ENCODE results near the gene GIMAP5. TPM values are rescaled to one million over a fixed set of nuclear protein-coding genes. Genes with fewer than 3 reads are reported as not detected.

The GIMAP5 gene
- total RNA-seq, 5 donors from 2014 or later (not counting 1 experiment from before 2014, with no cell fraction given), result 82.8 to 271 (median 248) TPM

DNA sequence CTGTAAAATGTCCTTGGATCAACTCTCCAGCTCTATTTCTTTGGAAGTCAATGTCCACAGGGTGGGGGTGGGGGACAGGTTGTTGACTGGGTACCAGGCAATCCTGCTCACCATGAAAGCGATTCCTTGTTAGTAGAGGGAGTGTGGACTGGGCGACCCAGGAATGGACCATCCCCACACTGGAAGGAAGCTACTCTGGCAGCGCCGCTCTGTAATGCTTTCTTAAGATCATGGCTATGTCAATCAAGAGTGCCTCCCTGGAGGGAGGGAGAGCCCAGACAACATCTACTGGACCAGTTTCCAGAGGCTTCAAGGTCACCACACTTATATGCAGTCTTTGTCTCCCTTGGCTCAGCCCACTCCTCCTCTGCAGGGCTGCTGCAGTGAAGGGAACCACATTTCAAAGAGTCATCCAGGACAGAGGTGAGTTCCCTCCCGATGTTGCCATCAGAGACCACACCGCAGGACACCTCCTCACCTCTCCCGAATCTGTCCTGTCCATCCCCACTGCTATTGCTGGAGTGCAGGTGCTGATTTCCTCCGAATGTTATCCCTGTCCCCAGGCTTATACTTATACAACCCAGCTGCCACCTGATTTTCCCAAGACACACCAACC is 6.9 kb downstream of the GIMAP5 start:
- DNase-seq (peak in 1 of 35 experiments; percentile 29), ATAC-seq (replicated peaks in 1 of 4) (peak in 2 of 4 experiments; percentile 5 to 7)
- POLR2A ChIA-PET, result interaction anchor here in 1 of 2 donors (0.6 to 0.7 kb wide), 4 partner anchors 72 to 1325 kb away, joined by 3 to 11 read pairs (median 8); no protein-coding TSS in a partner anchor
- H3K4me3 ChIP-seq (ENCODE audit: control insufficient read depth in 1 of 2, extremely low read depth in 1 of 2, low read length in 1 of 2), result peak overlapping the region; percentile 59 to 66
- Mint-ChIP-seq H3K4me1 (peaks cover 88 to 98% (median 90%) of the 10 kb centered on the region in 3 donors), H3K27ac (peak overlapping the region; percentile 94 to 99), H3K9me3 (no peaks in the 10 kb centered on the region), H3K27me3 (no peaks in the 10 kb centered on the region), H3K36me3 (peaks cover 67% of the 10 kb centered on the region), H3K4me3 (peak overlapping the region; percentile 93 to 99 (median 93))
- WGBS (ENCODE audit: insufficient coverage), result 48% methylated on average over 6 of the region's 8 CpGs
- peak overlapping the region; percentile 62 for H3K27ac ChIP-seq (ENCODE audit: low read length)
- CTCF ChIA-PET, result interaction anchor here (0.6 to 1.4 kb wide), 13 partner anchors 9 to 1482 kb away, joined by 3 to 10 read pairs (median 3); partner anchors contain the start of genes GIMAP2 (in 1 of the 2) and ZNF783 (in 1 of the 2)
- H3K4me1 ChIP-seq (ENCODE audit: control insufficient read depth in 1 of 2, extremely low read depth in 1 of 2, insufficient read depth in 2 of 2, low read length in 2 of 2), result peaks cover 73 to 79% of the 10 kb centered on the region in 2 experiments
- H3K36me3 ChIP-seq (ENCODE audit: control insufficient read depth in 2 of 2, extremely low read depth in 1 of 2, insufficient read depth in 1 of 2, low read length in 1 of 2), result peaks cover 18 to 58% of the 10 kb centered on the region in 2 donors
- H3K27me3 ChIP-seq (replicated peaks in 1 of 2; ENCODE audit: control insufficient read depth in 2 of 2, extremely low read depth in 1 of 2, insufficient read depth in 2 of 2, low read length in 1 of 2), result no peaks in the 10 kb centered on the region
- H3K9me3 ChIP-seq, result no peaks in the 10 kb centered on the region

DNA sequence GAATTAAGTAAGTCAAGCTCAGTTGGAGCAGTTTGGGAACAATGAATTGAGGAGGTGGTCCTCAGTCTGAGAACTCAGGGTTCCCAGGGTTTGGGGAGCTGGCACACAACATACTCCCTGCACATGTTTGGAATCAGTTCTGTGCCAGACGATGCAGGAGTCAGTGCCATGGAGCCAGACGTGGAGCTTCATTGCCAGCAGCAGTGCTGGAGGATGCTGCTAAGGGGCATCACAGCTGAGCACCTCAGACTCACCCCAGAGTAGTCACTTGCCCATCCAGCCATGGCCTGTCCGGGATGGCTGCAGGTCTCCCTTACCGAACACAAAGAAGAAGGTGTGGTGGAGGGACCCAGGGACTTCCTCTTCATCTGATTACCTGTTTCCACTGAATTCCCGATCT is 7.9 kb downstream of the GIMAP5 start:
- Histone ChIP-seq H3K4me3 (ENCODE audit: control insufficient read depth in 1 of 2, extremely low read depth in 1 of 2, low read length in 1 of 2) (peak overlapping the region; percentile 32 to 59), H3K27me3 (replicated peaks in 1 of 2; ENCODE audit: control insufficient read depth in 2 of 2, extremely low read depth in 1 of 2, insufficient read depth in 2 of 2, low read length in 1 of 2) (no peaks in the 10 kb centered on the region), H3K9me3 (no peaks in the 10 kb centered on the region), H3K36me3 (ENCODE audit: control insufficient read depth in 2 of 2, extremely low read depth in 1 of 2, insufficient read depth in 1 of 2, low read length in 1 of 2) (peaks cover 18 to 56% of the 10 kb centered on the region in 2 donors), H3K27ac (ENCODE audit: low read length) (peak overlapping the region; percentile 62), H3K4me1 (ENCODE audit: control insufficient read depth in 1 of 2, extremely low read depth in 1 of 2, insufficient read depth in 2 of 2, low read length in 2 of 2) (peaks cover 76 to 85% of the 10 kb centered on the region in 2 experiments)
- WGBS (ENCODE audit: insufficient coverage), result 26% methylated on average over 4 of the region's 5 CpGs
- Mint-ChIP-seq H3K4me1 (peaks cover 97 to 98% (median 97%) of the 10 kb centered on the region in 3 donors), H3K27ac (peak overlapping the region; percentile 94 to 99), H3K9me3 (no peaks in the 10 kb centered on the region), H3K36me3 (peaks cover 59% of the 10 kb centered on the region), H3K27me3 (no peaks in the 10 kb centered on the region), H3K4me3 (peak overlapping the region; percentile 93 to 99 (median 93))
- ATAC-seq (replicated peaks in 1 of 4) (peak in 2 of 4 experiments; percentile 3 to 5), DNase-seq (no peak)
- ChIA-PET POLR2A (interaction anchor here in 1 of 2 donors (0.6 kb wide), 1 partner anchor 60 kb away, joined by 3 read pairs; the partner anchor contains the start of gene GIMAP2), CTCF (interaction anchor here in 1 of 2 donors (0.6 to 1.2 kb wide), 5 partner anchors 10 to 1618 kb away, joined by 3 to 8 read pairs (median 3); partner anchors contain the start of genes GIMAP2 and ZNF783)

DNA sequence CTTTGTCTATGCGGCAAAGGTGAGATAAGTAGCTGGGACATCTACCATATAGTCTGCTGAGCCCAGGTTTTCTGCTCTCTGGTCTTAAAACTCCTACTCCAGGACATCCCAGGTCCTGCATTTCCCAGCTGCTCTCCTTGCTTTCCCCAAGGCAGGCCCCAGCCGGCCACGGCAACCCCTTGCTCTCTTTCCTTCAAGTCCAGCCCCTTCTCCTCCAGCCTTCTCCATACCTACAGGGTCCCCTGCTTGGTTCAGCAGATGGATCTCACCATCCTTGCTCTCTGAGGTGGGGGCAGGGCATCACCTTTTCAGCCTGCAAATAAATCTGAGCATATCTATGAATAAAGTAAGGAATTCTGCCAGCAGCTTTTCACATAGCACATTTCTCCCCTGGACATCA is 8.7 kb downstream of the GIMAP5 start:
- ChIA-PET POLR2A (no interaction called here), CTCF (interaction anchor here in 1 of 2 donors (0.6 to 1.3 kb wide), 3 partner anchors 10 to 297 kb away, joined by 3 to 9 read pairs (median 5); no protein-coding TSS in a partner anchor)
- peak overlapping the region; percentile 94 to 99 for H3K27ac Mint-ChIP-seq
- 87% methylated on average over 2 of the region's 3 CpGs for WGBS (ENCODE audit: insufficient coverage)
- Histone ChIP-seq H3K36me3 (ENCODE audit: control insufficient read depth in 2 of 2, extremely low read depth in 1 of 2, insufficient read depth in 1 of 2, low read length in 1 of 2) (peaks cover 18 to 48% of the 10 kb centered on the region in 2 donors), H3K4me3 (ENCODE audit: control insufficient read depth in 1 of 2, extremely low read depth in 1 of 2, low read length in 1 of 2) (peak overlapping the region; percentile 6 to 14), H3K4me1 (ENCODE audit: control insufficient read depth in 1 of 2, extremely low read depth in 1 of 2, insufficient read depth in 2 of 2, low read length in 2 of 2) (peaks cover 74 to 88% of the 10 kb centered on the region in 2 experiments), H3K27me3 (replicated peaks in 1 of 2; ENCODE audit: control insufficient read depth in 2 of 2, extremely low read depth in 1 of 2, insufficient read depth in 2 of 2, low read length in 1 of 2) (no peaks in the 10 kb centered on the region), H3K27ac (ENCODE audit: low read length) (peak overlapping the region; percentile 62), H3K9me3 (no peaks in the 10 kb centered on the region)
- peaks cover 51% of the 10 kb centered on the region for H3K36me3 Mint-ChIP-seq
- peak in 1 of 4 experiments; percentile 1 for ATAC-seq (replicated peaks in 1 of 4)
- H3K4me1 Mint-ChIP-seq, result peaks cover 97 to 99% (median 98%) of the 10 kb centered on the region in 3 donors
- H3K4me3 Mint-ChIP-seq, result peak overlapping the region; percentile 93 to 99 (median 93)
- no peaks in the 10 kb centered on the region for H3K27me3 Mint-ChIP-seq
- peak in 1 of 35 experiments; percentile 14 for DNase-seq
- no peaks in the 10 kb centered on the region for H3K9me3 Mint-ChIP-seq

DNA sequence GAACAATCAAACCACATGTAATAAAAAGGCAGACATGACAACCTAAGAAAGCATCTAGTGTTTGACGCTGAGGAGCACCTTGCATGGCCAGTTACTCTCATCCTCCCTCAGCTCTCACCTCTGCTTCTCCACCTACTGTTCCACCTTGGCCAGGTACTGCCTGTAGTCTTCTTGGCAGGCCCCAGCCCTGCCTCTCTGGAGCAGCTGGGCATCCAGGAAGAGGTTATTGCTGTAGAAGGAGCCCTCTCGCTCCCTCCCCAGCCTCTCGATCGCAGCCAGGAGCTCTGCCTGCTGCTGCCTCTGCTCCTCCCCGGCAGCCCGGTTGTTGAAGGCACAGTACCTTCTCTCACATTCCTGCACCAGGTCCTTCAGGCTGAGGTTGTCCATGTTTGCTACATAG is 9.7 kb downstream of the GIMAP5 start:
- ChIA-PET POLR2A (no interaction called here), CTCF (interaction anchor here in 1 of 2 donors (0.7 to 1.3 kb wide), 3 partner anchors 9 to 298 kb away, joined by 3 to 5 read pairs (median 3); no protein-coding TSS in a partner anchor)
- DNase-seq (peak in 1 of 35 experiments; percentile 49), ATAC-seq (replicated peaks in 1 of 4) (peak in 3 of 4 experiments; percentile 7 to 47 (median 9))
- Mint-ChIP-seq H3K27ac (peak overlapping the region; percentile 94 to 99), H3K4me3 (peak overlapping the region; percentile 66 to 93 (median 77)), H3K27me3 (no peaks in the 10 kb centered on the region), H3K36me3 (peaks cover 40% of the 10 kb centered on the region), H3K4me1 (peaks cover 88 to 95% (median 92%) of the 10 kb centered on the region in 3 donors), H3K9me3 (no peaks in the 10 kb centered on the region)
- Histone ChIP-seq H3K4me1 (ENCODE audit: control insufficient read depth in 1 of 2, extremely low read depth in 1 of 2, insufficient read depth in 2 of 2, low read length in 2 of 2) (peaks cover 67 to 84% of the 10 kb centered on the region in 2 experiments), H3K27me3 (replicated peaks in 1 of 2; ENCODE audit: control insufficient read depth in 2 of 2, extremely low read depth in 1 of 2, insufficient read depth in 2 of 2, low read length in 1 of 2) (no peaks in the 10 kb centered on the region), H3K36me3 (ENCODE audit: control insufficient read depth in 2 of 2, extremely low read depth in 1 of 2, insufficient read depth in 1 of 2, low read length in 1 of 2) (peaks cover 18 to 38% of the 10 kb centered on the region in 2 donors), H3K9me3 (no peaks in the 10 kb centered on the region), H3K27ac (ENCODE audit: low read length) (peak overlapping the region; percentile 62), H3K4me3 (ENCODE audit: control insufficient read depth in 1 of 2, extremely low read depth in 1 of 2, low read length in 1 of 2) (no peak overlapping the region)
- 20% methylated on average over 1 of the region's 6 CpGs for WGBS (ENCODE audit: insufficient coverage)

DNA sequence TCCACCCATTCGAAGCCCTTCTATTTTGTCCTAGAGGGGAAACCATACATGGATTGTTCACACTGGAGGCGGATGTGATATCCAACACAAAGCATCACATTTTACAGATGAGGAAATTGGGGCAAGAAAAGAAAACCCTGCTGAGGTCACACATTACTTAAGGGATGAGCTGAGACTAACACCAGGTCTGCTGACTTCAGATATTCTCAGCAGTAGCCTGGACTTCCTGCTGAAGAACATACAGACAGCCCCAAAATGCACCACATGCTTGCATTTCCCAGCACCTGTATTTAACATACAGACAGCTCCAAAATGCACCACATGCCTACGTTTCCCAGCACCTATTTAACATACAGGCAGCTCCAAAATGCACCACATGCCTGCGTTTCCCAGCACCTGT is 11.2 kb downstream of the GIMAP5 start:
- H3K27me3 ChIP-seq (replicated peaks in 1 of 2; ENCODE audit: control insufficient read depth in 2 of 2, extremely low read depth in 1 of 2, insufficient read depth in 2 of 2, low read length in 1 of 2), result no peaks in the 10 kb centered on the region
- no peaks in the 10 kb centered on the region for H3K9me3 Mint-ChIP-seq
- H3K4me1 Mint-ChIP-seq, result peaks cover 83 to 95% (median 89%) of the 10 kb centered on the region in 3 donors
- H3K9me3 ChIP-seq, result no peaks in the 10 kb centered on the region
- ATAC-seq (replicated peaks in 1 of 4), result peak in 3 of 4 experiments; percentile 45 to 58 (median 47)
- ChIA-PET POLR2A (no interaction called here), CTCF (interaction anchor here in 1 of 2 donors (1.2 kb wide), 1 partner anchor 299 kb away, joined by 4 read pairs; no protein-coding TSS in a partner anchor)
- H3K27me3 Mint-ChIP-seq, result no peaks in the 10 kb centered on the region
- peak in 1 of 35 experiments; percentile 59 for DNase-seq
- H3K27ac ChIP-seq (ENCODE audit: low read length), result peak overlapping the region; percentile 62
- H3K4me1 ChIP-seq (ENCODE audit: control insufficient read depth in 1 of 2, extremely low read depth in 1 of 2, insufficient read depth in 2 of 2, low read length in 2 of 2), result peaks cover 56 to 85% of the 10 kb centered on the region in 2 experiments
- peaks cover 7 to 23% of the 10 kb centered on the region in 2 donors for H3K36me3 ChIP-seq (ENCODE audit: control insufficient read depth in 2 of 2, extremely low read depth in 1 of 2, insufficient read depth in 1 of 2, low read length in 1 of 2)
- peak overlapping the region; percentile 94 to 99 for H3K27ac Mint-ChIP-seq
- WGBS (ENCODE audit: insufficient coverage), result no CpG with 5 or more reads among the region's 4 CpGs
- peak overlapping the region in 2 of 3 donors; percentile 49 to 93 for H3K4me3 Mint-ChIP-seq
- no peak overlapping the region for H3K4me3 ChIP-seq (ENCODE audit: control insufficient read depth in 1 of 2, extremely low read depth in 1 of 2, low read length in 1 of 2)
- peaks cover 26% of the 10 kb centered on the region for H3K36me3 Mint-ChIP-seq

DNA sequence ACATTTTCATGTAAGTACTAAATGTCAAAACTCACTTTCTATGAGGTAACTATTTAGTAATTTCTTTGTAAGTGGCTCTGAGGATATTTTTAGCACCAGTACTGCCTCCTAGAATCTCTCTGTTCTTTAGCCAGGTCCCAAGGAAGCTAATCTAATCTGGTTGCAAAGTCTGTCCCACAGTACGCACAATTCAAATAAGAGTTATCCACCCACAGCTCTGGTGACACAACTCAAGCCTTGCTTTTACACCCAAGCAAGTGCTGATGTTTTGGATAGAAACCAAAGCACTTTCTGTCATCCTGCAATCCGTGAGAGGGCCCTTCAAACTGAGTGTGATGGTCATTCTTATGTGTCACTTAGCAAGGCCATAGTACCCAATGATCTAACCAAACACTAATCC is 14.5 kb downstream of the GIMAP5 start:
- Mint-ChIP-seq H3K4me1 (peaks cover 77 to 94% (median 87%) of the 10 kb centered on the region in 3 donors), H3K4me3 (no peak overlapping the region), H3K27ac (peak overlapping the region; percentile 96 to 99), H3K27me3 (no peaks in the 10 kb centered on the region), H3K36me3 (no peaks in the 10 kb centered on the region), H3K9me3 (no peaks in the 10 kb centered on the region)
- ChIA-PET CTCF (no interaction called here), POLR2A (no interaction called here)
- Histone ChIP-seq H3K27ac (ENCODE audit: low read length) (peak overlapping the region; percentile 35), H3K27me3 (replicated peaks in 1 of 2; ENCODE audit: control insufficient read depth in 2 of 2, extremely low read depth in 1 of 2, insufficient read depth in 2 of 2, low read length in 1 of 2) (no peaks in the 10 kb centered on the region), H3K36me3 (ENCODE audit: control insufficient read depth in 2 of 2, extremely low read depth in 1 of 2, insufficient read depth in 1 of 2, low read length in 1 of 2) (no peaks in the 10 kb centered on the region), H3K9me3 (no peaks in the 10 kb centered on the region), H3K4me1 (ENCODE audit: control insufficient read depth in 1 of 2, extremely low read depth in 1 of 2, insufficient read depth in 2 of 2, low read length in 2 of 2) (peaks cover 57 to 80% of the 10 kb centered on the region in 2 experiments), H3K4me3 (ENCODE audit: control insufficient read depth in 1 of 2, extremely low read depth in 1 of 2, low read length in 1 of 2) (no peak overlapping the region)
- WGBS (ENCODE audit: insufficient coverage), result 67% methylated on average over 1 of the region's 2 CpGs
- DNase-seq (no peak), ATAC-seq (replicated peaks in 1 of 4) (no peak)
